ENCODE measurements around the gene IFT27.

IFT27 gene

GRCh38 chr22:36746375-36746970 lies 29.4 kb downstream of the IFT27 start:
- H3K27ac ChIP-seq = no peak overlapping the region
- ChIA-PET POLR2A (ENCODE audit: low non-redundant PET) (no interaction called here), CTCF (no interaction called here)
- TF ChIP-seq CTCF (conservative IDR thresholded peaks at IDR 0.05; ENCODE audit: low read depth) = no peak
- no peak for DNase-seq (ENCODE audit: low spot score)

GRCh38 chr22:36745301-36745995 lies 30.5 kb downstream of the IFT27 start:
- POLR2A ChIA-PET (ENCODE audit: low non-redundant PET) = no interaction called here
- peak overlapping the region; percentile 76 for H3K27ac ChIP-seq
- CTCF ChIA-PET = no interaction called here
- DNase-seq (ENCODE audit: low spot score) = no peak
- TF ChIP-seq CTCF (conservative IDR thresholded peaks at IDR 0.05; ENCODE audit: low read depth) = no peak

GRCh38 chr22:36744791-36745190 lies 31.1 kb downstream of the IFT27 start:
- POLR2A ChIA-PET (ENCODE audit: low non-redundant PET) = no interaction called here
- no peak for TF ChIP-seq CTCF (conservative IDR thresholded peaks at IDR 0.05; ENCODE audit: low read depth)
- DNase-seq (ENCODE audit: low spot score) = no peak
- CTCF ChIA-PET = interaction anchor here (0.6 to 1.1 kb wide), 2 partner anchors 12 to 201 kb away, joined by 3 to 4 read pairs; no protein-coding TSS in a partner anchor
- H3K27ac ChIP-seq = peak overlapping the region; percentile 76

GRCh38 chr22:36744413-36744765 lies 31.5 kb downstream of the IFT27 start:
- no peak for DNase-seq (ENCODE audit: low spot score)
- ChIA-PET CTCF (interaction anchor here (0.6 to 1.1 kb wide), 2 partner anchors 13 to 201 kb away, joined by 3 to 4 read pairs; no protein-coding TSS in a partner anchor), POLR2A (ENCODE audit: low non-redundant PET) (no interaction called here)
- no peak for TF ChIP-seq CTCF (conservative IDR thresholded peaks at IDR 0.05; ENCODE audit: low read depth)
- H3K27ac ChIP-seq = peak overlapping the region; percentile 76

- POLR2A ChIA-PET (ENCODE audit: low non-redundant PET) = no interaction called here
- no peak for TF ChIP-seq CTCF (conservative IDR thresholded peaks at IDR 0.05; ENCODE audit: low read depth)
- no peak for DNase-seq (ENCODE audit: low spot score)
- H3K27ac ChIP-seq = peak overlapping the region; percentile 76
- CTCF ChIA-PET = interaction anchor here (1.1 kb wide), 1 partner anchor 13 kb away, joined by 3 read pairs; no protein-coding TSS in a partner anchor
These were observed 32.1 kb downstream of the IFT27 start for GRCh38 chr22:36743591-36744412.

GRCh38 chr22:36743011-36743410 lies 32.9 kb downstream of the IFT27 start:
- POLR2A ChIA-PET (ENCODE audit: low non-redundant PET) = no interaction called here
- no peak for TF ChIP-seq CTCF (conservative IDR thresholded peaks at IDR 0.05; ENCODE audit: low read depth)
- CTCF ChIA-PET = no interaction called here
- no peak for DNase-seq (ENCODE audit: low spot score)
- H3K27ac ChIP-seq = no peak overlapping the region

Measured in RWPE1 (cell line).